ENCODE results near the gene PCNX3.

DNA sequence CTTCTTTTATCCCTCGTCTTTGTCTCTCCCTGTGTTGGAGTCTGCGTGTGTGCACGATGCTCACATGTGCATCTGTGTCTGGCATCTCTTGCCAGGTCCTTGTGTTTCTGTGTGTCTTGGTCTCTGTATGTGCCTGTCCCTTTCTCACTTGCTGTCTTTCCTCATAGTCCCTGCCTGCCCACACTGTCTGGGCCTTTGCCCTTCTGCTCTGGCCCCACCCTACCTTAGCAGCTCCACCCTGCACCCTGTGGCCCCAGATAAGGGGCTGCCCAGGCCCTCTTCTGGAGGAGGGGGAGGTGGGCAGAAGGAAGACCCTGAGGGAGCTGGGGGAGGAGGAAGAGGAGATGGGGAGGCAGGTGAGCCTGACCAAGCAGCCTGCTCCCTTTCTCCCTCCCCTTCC is 36.9 kb upstream of the PCNX3 start:
- TF ChIP-seq, protein P1, sequence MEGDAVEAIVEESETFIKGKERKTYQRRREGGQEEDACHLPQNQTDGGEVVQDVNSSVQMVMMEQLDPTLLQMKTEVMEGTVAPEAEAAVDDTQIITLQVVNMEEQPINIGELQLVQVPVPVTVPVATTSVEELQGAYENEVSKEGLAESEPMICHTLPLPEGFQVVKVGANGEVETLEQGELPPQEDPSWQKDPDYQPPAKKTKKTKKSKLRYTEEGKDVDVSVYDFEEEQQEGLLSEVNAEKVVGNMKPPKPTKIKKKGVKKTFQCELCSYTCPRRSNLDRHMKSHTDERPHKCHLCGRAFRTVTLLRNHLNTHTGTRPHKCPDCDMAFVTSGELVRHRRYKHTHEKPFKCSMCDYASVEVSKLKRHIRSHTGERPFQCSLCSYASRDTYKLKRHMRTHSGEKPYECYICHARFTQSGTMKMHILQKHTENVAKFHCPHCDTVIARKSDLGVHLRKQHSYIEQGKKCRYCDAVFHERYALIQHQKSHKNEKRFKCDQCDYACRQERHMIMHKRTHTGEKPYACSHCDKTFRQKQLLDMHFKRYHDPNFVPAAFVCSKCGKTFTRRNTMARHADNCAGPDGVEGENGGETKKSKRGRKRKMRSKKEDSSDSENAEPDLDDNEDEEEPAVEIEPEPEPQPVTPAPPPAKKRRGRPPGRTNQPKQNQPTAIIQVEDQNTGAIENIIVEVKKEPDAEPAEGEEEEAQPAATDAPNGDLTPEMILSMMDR (IDR thresholded peaks at IDR 0.05) = no peak
- TF ChIP-seq ZFX (IDR thresholded peaks at IDR 0.05; ENCODE audit: borderline replicate concordance) = no peak

Measured in 22Rv1 (cell line).